ENCODE data around the gene FOXP1.

The FOXP1 gene

DNA sequence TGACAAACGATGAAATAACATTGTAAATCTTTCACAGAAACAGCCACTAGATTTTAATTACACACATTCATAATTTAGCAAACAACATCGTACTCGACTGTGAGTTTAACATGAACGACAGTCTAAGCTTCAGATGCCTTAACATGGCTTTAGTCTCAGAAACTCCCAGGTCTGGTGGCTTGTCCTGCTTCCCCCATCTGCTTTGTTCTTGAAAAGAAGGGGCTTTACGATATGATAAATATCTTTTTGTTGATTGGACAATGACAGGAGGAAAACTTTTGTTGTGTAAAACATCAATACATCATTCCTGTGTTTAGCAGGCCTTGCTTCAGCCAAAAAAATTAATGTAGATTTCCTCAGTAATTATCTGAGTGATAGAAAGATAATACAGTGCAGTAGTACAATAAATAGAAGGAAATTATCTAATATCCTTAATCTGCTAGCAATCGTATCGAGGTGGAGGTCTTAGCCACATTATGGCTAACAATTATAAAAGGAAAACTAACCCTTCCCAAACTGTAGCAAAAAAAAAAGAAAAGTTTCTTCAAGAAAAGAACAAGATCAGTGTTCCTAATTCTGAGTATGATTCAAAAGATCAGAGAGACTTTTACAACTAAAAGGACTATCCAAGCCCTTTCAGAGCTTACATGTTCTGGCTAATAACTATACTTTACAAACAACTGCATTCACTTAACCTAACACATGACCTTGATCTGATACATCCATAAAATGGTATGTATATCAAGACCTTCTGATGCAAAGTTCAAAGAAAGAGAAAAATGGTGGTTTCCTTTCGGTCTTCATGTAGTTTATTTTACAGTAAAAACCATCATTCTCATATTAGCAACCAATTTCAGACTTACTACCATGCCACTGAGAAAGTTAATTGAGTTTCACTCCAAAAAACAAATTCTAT lies 535.7 kb downstream of the FOXP1 start:
- TF ChIP-seq CTCF (IDR thresholded peaks at IDR 0.05; ENCODE audit: low read depth, low read length) = no peak
- no peak overlapping the region for H3K4me3 ChIP-seq (ENCODE audit: low read depth, low read length)

- TF ChIP-seq CTCF (IDR thresholded peaks at IDR 0.05; ENCODE audit: low read depth, low read length) = no peak
- H3K4me3 ChIP-seq (ENCODE audit: low read depth, low read length) = no peak overlapping the region
Measured at GRCh38 chr3:71046791-71047190, 536.7 kb downstream of the FOXP1 start.

GRCh38 chr3:71045917-71046282 lies 537.6 kb downstream of the FOXP1 start:
- TF ChIP-seq CTCF (IDR thresholded peaks at IDR 0.05; ENCODE audit: low read depth, low read length) = no peak
- H3K4me3 ChIP-seq (ENCODE audit: low read depth, low read length) = no peak overlapping the region

GRCh38 chr3:71045212-71045916 lies 538.2 kb downstream of the FOXP1 start:
- no peak overlapping the region for H3K4me3 ChIP-seq (ENCODE audit: low read depth, low read length)
- no peak for TF ChIP-seq CTCF (IDR thresholded peaks at IDR 0.05; ENCODE audit: low read depth, low read length)

DNA sequence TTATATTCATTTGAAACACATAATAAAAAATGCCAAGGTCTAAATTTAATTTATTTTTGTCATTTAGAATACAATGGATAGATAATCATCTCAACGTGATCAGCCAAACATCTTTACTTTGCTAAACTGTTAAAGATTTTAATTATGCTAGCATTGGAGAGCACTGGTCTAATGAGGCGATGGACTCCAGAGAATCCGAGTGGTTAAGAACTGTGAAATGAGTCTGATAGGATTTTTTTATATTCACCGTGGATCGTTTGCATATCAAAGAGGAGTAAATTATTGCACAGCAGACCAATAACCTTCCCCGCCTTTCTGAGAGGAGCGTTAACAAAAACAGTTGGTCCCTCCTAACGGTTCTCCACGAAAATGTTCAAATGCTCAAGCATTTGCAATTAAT lies 540.8 kb downstream of the FOXP1 start:
- H3K4me3 ChIP-seq (ENCODE audit: low read depth, low read length) = no peak overlapping the region
- TF ChIP-seq CTCF (IDR thresholded peaks at IDR 0.05; ENCODE audit: low read depth, low read length) = no peak

GRCh38 chr3:71041371-71041770 lies 542.2 kb downstream of the FOXP1 start:
- TF ChIP-seq CTCF (IDR thresholded peaks at IDR 0.05; ENCODE audit: low read depth, low read length) = no peak
- no peak overlapping the region for H3K4me3 ChIP-seq (ENCODE audit: low read depth, low read length)

- TF ChIP-seq CTCF (IDR thresholded peaks at IDR 0.05; ENCODE audit: low read depth, low read length) = no peak
- H3K4me3 ChIP-seq (ENCODE audit: low read depth, low read length) = no peak overlapping the region
Measured at GRCh38 chr3:71039332-71039731, 544.2 kb downstream of the FOXP1 start.

Measured in WI38 (cell line).